Lower lobe of right lung (tissue), 2 donors: ENCODE results near the gene IRF1. TPM values are rescaled to one million over a fixed set of nuclear protein-coding genes. Genes with fewer than 3 reads are reported as not detected.

Experiments
- ATAC-seq, 2 donors: fragments of 200-7000 bp; cut with Tn5 transposase; one replicate each; pipeline ENCODE4 v1.9.1; 2020 to 2022; ENCODE audit warnings: mild to moderate bottlenecking in 2 of 2, moderate library complexity in 2 of 2
- DNase-seq: peaks from one replicate; pipeline ENCODE4 v3.0.0-alpha.2; 2020
- H3K27ac ChIP-seq: fragments of 200-600 bp; one replicate; pipeline ENCODE4 v1.8.0; 2022
- H3K27me3 ChIP-seq: fragments of 200-600 bp; one replicate; pipeline ENCODE4 v1.8.0; 2022; ENCODE audit warnings: low read depth
- H3K36me3 ChIP-seq: fragments of 200-600 bp; one replicate; pipeline ENCODE4 v1.8.0; 2022; ENCODE audit warnings: mild to moderate bottlenecking
- H3K4me1 ChIP-seq: fragments of 200-600 bp; one replicate; pipeline ENCODE4 v1.8.0; 2022
- H3K4me3 ChIP-seq: fragments of 200-600 bp; one replicate; pipeline ENCODE4 v1.8.0; 2022; ENCODE audit warnings: mild to moderate bottlenecking
- H3K9me3 ChIP-seq: fragments of 200-600 bp; one replicate; pipeline ENCODE4 v1.8.0; 2022
- CTCF ChIP-seq: fragments of 200-600 bp; IDR thresholded peaks from one replicate; pipeline ENCODE4 v1.8.0; 2022; ENCODE audit warnings: antibody characterized with exemption, mild to moderate bottlenecking
- intact Hi-C: fragments of 100-400 bp; cut with DNase I; formaldehyde crosslinking; loops from one replicate; pipeline ENCODE4 v1.11.0; 2022
- total RNA-seq: library from RNA; stranded (reverse); fragmentation: NEBNext Ultra II Directional; extraction: Animal tissue kit (Norgen Biotek cat#: 25700); gene quantifications from one replicate; pipeline ENCODE4 v1.2.1, GENCODE V29; 2021
- donor health status: DM: no; HTN: yes; CAD: no; lungs with severe emphysema.

Gene IRF1
- total RNA-seq, 1 donor from 2014 or later: 81.2 TPM

DNA sequence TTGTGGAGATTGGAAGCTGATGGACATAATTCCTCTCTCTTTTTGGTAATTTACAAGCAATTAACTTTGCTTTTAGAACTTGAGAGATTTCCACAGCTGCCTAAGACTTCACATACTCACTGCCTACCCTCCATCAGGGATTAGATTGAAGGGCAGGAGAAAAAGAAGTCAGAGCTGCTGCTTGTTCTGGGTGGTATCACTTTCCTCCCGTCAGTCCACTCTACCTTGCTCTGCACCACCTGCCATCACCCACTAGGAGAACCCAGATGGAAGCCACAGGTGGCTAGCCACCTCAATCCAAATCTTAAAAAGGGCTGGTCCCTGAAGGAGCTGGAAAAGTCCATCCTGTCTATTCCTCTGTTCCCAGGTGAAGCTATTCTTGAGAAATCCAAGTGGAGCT is 10.5 kb downstream of the IRF1 start:
- Histone ChIP-seq H3K27ac (no peak overlapping the region), H3K4me3 (no peak overlapping the region), H3K4me1 (peaks cover 74% of the 10 kb centered on the region), H3K9me3 (no peaks in the 10 kb centered on the region), H3K36me3 (peaks cover 44% of the 10 kb centered on the region), H3K27me3 (no peaks in the 10 kb centered on the region)
- DNase-seq: no peak
- intact Hi-C loops: no loop called here
- no peak for TF ChIP-seq CTCF
- no peak for ATAC-seq

DNA sequence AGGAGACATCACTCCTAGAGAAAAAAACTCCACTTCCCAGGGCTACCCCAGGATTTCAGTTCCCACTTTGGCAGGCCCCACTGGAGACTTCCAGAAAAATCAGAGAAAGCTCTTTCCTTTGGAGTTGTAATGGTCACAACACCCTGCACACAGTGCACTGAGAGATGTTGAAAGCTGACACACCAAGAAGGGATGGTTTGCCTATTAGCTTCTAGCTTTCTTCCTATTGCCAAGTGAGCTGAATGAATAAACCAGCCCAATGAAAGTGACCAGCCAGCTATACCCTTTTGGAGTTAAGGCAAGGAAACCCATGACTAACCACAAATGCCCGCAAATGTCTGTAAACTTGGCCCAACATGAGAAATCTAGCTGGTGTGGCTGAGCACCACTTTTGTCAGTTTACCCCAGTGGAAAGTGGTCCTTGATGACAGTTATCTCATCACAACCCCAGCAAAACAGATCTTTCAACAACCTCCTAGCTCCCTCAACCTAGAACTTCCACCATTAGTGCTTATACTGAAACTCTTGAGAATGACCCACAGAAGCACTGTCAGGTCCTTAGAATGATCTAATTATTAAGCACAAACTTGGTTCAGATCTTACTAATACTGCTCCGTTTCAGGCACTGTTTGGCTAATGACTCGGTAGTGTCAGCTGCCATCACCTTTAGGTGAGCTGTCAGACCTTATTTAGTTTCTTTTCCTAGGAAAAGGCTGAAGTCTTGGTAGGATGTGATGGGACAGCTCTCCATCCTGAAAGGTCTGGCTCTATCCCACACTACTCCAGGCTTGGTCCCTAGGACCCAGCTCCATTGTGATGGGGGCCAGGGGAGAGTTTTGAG is 11.2 kb downstream of the IRF1 start:
- no peaks in the 10 kb centered on the region for H3K27me3 ChIP-seq
- peak overlapping the region; percentile 41 for H3K27ac ChIP-seq
- ATAC-seq (no peak), DNase-seq (no peak)
- peaks cover 70% of the 10 kb centered on the region for H3K4me1 ChIP-seq
- peaks cover 37% of the 10 kb centered on the region for H3K36me3 ChIP-seq
- TF ChIP-seq CTCF: no peak
- intact Hi-C loops: no loop called here
- no peaks in the 10 kb centered on the region for H3K9me3 ChIP-seq
- no peak overlapping the region for H3K4me3 ChIP-seq

- Histone ChIP-seq H3K9me3 (no peaks in the 10 kb centered on the region), H3K27ac (peak overlapping the region; percentile 41), H3K27me3 (no peaks in the 10 kb centered on the region), H3K36me3 (peaks cover 28% of the 10 kb centered on the region), H3K4me3 (no peak overlapping the region), H3K4me1 (peaks cover 63% of the 10 kb centered on the region)
- intact Hi-C loops: no loop called here
- DNase-seq (peak; percentile 41), ATAC-seq (peak in 1 of 2 donors; percentile 8)
- no peak for TF ChIP-seq CTCF
Measured at GRCh38 chr5:132478366-132478871, 12.2 kb downstream of the IRF1 start.

GRCh38 chr5:132477784-132478365 is 12.7 kb downstream of the IRF1 start:
- peaks cover 22% of the 10 kb centered on the region for H3K36me3 ChIP-seq
- ATAC-seq (peak in 1 of 2 donors; percentile 3), DNase-seq (no peak)
- peaks cover 58% of the 10 kb centered on the region for H3K4me1 ChIP-seq
- H3K27me3 ChIP-seq: no peaks in the 10 kb centered on the region
- intact Hi-C loops: no loop called here
- no peak for TF ChIP-seq CTCF
- H3K27ac ChIP-seq: peak overlapping the region; percentile 36
- H3K9me3 ChIP-seq: no peaks in the 10 kb centered on the region
- H3K4me3 ChIP-seq: no peak overlapping the region

- Histone ChIP-seq H3K27me3 (no peaks in the 10 kb centered on the region), H3K9me3 (no peaks in the 10 kb centered on the region), H3K36me3 (peaks cover 17% of the 10 kb centered on the region), H3K27ac (peak overlapping the region; percentile 36), H3K4me3 (no peak overlapping the region), H3K4me1 (peaks cover 61% of the 10 kb centered on the region)
- ATAC-seq (peak in 1 of 2 donors; percentile 4), DNase-seq (no peak)
- intact Hi-C loops: no loop called here
- TF ChIP-seq CTCF: no peak
Measured at GRCh38 chr5:132476876-132477781, 13.4 kb downstream of the IRF1 start.
